GM12872 (cell line): ENCODE results near the gene SLC29A1.

ENCODE experiments used
- CTCF ChIP-seq: IDR thresholded peaks from 3 replicates; pipeline ENCODE4 v1.5.1; 2011; ENCODE audit warnings: low read depth, mild to moderate bottlenecking, low read length, moderate library complexity; ENCODE audit not compliant: insufficient read depth

SLC29A1 gene

GRCh38 chr6:44226368-44227147 lies 3.2 kb downstream of the SLC29A1 start:
- no peak for TF ChIP-seq CTCF

- TF ChIP-seq CTCF, result no peak
Measured at GRCh38 chr6:44227148-44227793, 3.9 kb downstream of the SLC29A1 start.

GRCh38 chr6:44228031-44228430 lies 4.6 kb downstream of the SLC29A1 start:
- no peak for TF ChIP-seq CTCF

- no peak for TF ChIP-seq CTCF
Measured at GRCh38 chr6:44228433-44228832, 5.0 kb downstream of the SLC29A1 start.

GRCh38 chr6:44228836-44229235 lies 5.4 kb downstream of the SLC29A1 start:
- TF ChIP-seq CTCF, result no peak

GRCh38 chr6:44229376-44230033 lies 6.1 kb downstream of the SLC29A1 start:
- no peak for TF ChIP-seq CTCF

GRCh38 chr6:44230034-44230675 lies 6.8 kb downstream of the SLC29A1 start:
- TF ChIP-seq CTCF, result no peak
